ENCODE measurements around the gene FOXC2.

Gene FOXC2

DNA sequence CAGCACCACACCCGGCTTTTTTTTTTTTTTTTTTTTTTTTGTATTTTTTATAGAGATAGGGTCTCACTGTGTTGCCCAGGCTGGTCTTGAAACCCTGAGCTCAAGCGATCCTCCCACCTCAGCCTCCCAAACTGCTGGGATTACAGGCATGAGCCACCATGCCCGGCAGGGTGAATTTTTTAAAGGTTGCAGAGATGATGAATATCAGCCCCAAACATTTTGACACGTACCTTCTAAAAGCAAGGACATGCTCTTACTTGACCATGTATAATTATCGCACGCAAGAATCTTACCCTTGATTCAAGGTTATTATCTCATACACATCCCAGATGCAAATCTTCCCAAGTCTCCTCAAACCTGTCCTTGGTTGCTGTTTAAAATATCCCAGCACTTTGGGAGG, 4.3 kb upstream of the FOXC2 start:
- TF ChIP-seq, protein P1, sequence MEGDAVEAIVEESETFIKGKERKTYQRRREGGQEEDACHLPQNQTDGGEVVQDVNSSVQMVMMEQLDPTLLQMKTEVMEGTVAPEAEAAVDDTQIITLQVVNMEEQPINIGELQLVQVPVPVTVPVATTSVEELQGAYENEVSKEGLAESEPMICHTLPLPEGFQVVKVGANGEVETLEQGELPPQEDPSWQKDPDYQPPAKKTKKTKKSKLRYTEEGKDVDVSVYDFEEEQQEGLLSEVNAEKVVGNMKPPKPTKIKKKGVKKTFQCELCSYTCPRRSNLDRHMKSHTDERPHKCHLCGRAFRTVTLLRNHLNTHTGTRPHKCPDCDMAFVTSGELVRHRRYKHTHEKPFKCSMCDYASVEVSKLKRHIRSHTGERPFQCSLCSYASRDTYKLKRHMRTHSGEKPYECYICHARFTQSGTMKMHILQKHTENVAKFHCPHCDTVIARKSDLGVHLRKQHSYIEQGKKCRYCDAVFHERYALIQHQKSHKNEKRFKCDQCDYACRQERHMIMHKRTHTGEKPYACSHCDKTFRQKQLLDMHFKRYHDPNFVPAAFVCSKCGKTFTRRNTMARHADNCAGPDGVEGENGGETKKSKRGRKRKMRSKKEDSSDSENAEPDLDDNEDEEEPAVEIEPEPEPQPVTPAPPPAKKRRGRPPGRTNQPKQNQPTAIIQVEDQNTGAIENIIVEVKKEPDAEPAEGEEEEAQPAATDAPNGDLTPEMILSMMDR (IDR thresholded peaks at IDR 0.05; ENCODE audit: control insufficient read depth, insufficient read depth, low read depth, low read length, missing control alignments): no peak
- no peak for DNase-seq (ENCODE audit: low read depth)
- no peak overlapping the region for H3K4me3 ChIP-seq (ENCODE audit: control insufficient read depth, low read depth, low read length)

DNA sequence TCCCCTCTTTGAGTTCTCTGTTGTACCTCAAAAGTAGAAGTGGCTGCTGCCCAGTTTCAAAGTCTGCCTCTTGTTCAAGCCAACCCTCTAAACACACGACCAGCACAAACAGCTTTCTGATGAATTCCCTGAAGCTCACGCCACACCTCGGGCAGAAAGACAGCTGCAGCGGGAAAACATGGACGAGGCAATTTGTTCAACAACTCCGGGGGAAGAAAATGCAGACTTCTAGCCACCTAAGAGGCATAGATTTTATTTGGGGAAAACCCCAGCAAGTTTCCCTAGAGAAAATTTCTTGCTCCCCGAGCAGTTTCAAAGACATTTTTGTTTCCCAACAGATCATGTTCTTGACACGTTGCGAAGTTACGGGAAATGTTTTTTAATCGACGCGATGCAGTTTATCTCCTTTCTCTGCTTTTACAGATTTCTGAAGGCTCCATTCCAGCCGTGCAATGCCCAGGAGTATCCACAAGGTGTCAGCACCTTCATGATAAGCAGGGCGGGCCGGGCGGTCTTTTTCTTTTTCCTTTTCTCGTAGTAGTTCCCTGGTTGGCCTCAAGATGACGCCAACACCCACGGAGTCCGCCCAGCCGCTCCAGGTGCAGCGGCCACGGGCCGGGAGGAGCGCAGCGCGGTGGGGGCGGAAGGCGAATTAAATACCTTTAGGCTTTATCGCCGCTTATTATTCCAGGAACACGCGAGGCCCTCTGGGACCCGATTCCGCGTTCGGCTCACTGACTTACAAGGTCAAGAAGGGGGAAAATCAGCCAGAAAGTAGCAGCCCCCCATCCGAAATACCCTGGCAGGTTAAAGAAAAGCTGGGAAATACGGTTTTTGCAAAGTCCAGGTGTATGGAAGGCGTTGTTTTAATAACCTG, 2.9 kb upstream of the FOXC2 start:
- H3K4me3 ChIP-seq (ENCODE audit: control insufficient read depth, low read depth, low read length): peak overlapping the region; percentile 19
- TF ChIP-seq, protein P1 (IDR thresholded peaks at IDR 0.05; ENCODE audit: control insufficient read depth, insufficient read depth, low read depth, low read length, missing control alignments): peak; percentile 100
- no peak for DNase-seq (ENCODE audit: low read depth)

DNA sequence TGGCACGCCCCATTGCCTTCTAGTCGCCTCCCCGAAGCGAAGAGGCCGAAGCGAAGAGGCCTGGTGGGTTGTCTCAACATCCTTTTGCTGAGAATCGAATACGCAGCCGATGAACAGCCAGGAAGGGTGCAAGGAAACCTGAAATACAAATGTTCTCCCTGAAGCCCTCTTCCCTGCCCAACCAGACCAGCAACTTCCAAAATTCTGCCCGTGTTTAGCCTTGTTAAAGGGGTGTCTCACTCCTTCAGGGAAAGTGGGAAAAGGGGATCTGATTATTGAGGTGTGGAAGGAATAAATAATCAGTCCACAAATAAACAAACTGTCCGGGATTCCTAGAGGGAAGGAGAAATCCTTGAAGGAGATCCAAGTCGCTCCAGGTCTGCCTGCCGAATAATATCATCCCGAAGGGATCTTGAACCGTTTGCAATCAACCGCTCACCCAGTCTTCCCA, 1.4 kb upstream of the FOXC2 start:
- no peak overlapping the region for H3K4me3 ChIP-seq (ENCODE audit: control insufficient read depth, low read depth, low read length)
- DNase-seq (ENCODE audit: low read depth): no peak
- TF ChIP-seq, protein P1 (IDR thresholded peaks at IDR 0.05; ENCODE audit: control insufficient read depth, insufficient read depth, low read depth, low read length, missing control alignments): no peak

DNA sequence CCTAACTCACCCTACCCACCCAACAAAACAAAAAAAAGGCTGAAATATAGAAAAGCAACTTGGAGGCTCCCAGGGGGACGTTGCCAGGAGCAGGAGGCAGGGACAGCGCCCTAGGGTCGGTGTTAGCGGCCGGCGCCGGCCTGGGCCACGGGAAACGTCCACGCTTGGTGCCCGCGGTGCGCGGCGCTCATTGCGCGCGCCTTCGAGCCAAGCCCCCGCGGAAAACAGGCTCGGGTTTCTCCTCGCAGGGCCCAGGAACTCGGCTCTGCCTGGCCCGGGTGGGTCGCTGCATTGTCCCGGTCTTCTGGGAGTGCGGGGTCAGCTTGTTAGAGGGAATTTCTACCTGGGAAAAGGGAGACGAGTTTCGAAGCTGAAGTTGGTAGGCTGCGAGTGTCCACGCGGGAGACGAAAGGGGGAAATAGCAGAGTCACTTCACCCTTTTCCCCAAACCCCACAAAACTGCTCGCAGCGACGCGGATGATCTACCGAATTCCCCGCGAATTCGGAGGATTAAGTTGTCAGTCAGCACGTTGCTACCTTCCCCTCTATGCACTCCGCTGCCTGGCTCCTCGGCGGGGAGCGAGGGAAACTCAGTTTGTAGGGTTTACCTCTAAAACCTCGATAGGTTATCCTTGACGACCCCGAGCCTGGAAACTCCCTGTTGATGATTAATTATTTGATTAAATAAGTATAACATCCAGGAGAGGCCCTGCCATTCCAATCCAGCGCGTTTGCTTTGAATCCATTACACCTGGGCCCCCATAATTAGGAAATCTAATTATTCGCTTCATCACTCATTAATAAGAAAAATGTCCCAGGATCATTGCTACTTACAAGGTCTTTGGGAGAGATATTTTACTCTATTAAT, 751 bp upstream of the FOXC2 start:
- peak overlapping the region; percentile 23 for H3K4me3 ChIP-seq (ENCODE audit: control insufficient read depth, low read depth, low read length)
- TF ChIP-seq, protein P1 (IDR thresholded peaks at IDR 0.05; ENCODE audit: control insufficient read depth, insufficient read depth, low read depth, low read length, missing control alignments): no peak
- DNase-seq (ENCODE audit: low read depth): no peak

DNA sequence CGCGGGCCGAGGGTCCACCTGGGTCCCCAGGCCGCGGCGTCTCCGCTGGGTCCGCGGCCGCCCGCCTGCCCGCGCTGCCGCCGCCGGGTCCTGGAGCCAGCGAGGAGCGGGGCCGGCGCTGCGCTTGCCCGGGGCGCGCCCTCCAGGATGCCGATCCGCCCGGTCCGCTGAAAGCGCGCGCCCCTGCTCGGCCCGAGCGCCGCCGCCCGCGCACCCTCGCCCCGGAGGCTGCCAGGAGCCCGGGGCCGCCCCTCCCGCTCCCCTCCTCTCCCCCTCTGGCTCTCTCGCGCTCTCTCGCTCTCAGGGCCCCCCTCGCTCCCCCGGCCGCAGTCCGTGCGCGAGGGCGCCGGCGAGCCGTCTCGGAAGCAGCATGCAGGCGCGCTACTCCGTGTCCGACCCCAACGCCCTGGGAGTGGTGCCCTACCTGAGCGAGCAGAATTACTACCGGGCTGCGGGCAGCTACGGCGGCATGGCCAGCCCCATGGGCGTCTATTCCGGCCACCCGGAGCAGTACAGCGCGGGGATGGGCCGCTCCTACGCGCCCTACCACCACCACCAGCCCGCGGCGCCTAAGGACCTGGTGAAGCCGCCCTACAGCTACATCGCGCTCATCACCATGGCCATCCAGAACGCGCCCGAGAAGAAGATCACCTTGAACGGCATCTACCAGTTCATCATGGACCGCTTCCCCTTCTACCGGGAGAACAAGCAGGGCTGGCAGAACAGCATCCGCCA, 504 bp downstream of the FOXC2 start:
- DNase-seq (ENCODE audit: low read depth): no peak
- TF ChIP-seq, protein P1 (IDR thresholded peaks at IDR 0.05; ENCODE audit: control insufficient read depth, insufficient read depth, low read depth, low read length, missing control alignments): peak; percentile 8

More for the DNA sequence above, 504 bp downstream of the FOXC2 start:
- H3K4me3 ChIP-seq (ENCODE audit: control insufficient read depth, low read depth, low read length): peak overlapping the region; percentile 88
